Measurements from ENCODE around the gene PROK1. TPM values are rescaled to one million over a fixed set of nuclear protein-coding genes. Genes with fewer than 3 reads are reported as not detected.
"Not testable (repeated sequence)": the region's sequence is repeated elsewhere in the genome, so short reads cannot be mapped to it uniquely, and the experiment has no call there.

The PROK1 gene
- polyA plus RNA-seq, 1 donor (not counting 4 experiments of a cell fraction or from before 2014, with no cell fraction given) = not detected

GRCh38 chr1:110436635-110437034, 14.3 kb upstream of the PROK1 start:
- Histone ChIP-seq H3K79me2 (ENCODE audit: control insufficient read depth, insufficient read depth, low read length) (no peaks in the 10 kb centered on the region), H3K9me3 (ENCODE audit: control insufficient read depth, low read depth, low read length) (no peaks in the 10 kb centered on the region), H4K20me1 (ENCODE audit: control insufficient read depth, extremely low read depth, insufficient read depth, low read length) (no peaks in the 10 kb centered on the region), H3K4me2 (ENCODE audit: control insufficient read depth, extremely low read depth, insufficient read depth, low read depth, low read length) (no peak overlapping the region), H2AFZ (ENCODE audit: control insufficient read depth, low read length) (no peak overlapping the region), H3K27me3 (ENCODE audit: control insufficient read depth, extremely low read depth, insufficient read depth, low read length) (peaks cover 5% of the 10 kb centered on the region), H3K36me3 (ENCODE audit: control insufficient read depth in 2 of 2, extremely low read depth in 1 of 2, insufficient read depth in 2 of 2, low read length in 2 of 2) (no peaks in the 10 kb centered on the region), H3K4me1 (ENCODE audit: control insufficient read depth, extremely low read depth, insufficient read depth, low read length) (no peaks in the 10 kb centered on the region), H3K9me1 (ENCODE audit: control insufficient read depth, extremely low read depth, insufficient read depth, low read length) (no peaks in the 10 kb centered on the region), H3K4me3 (ENCODE audit: control insufficient read depth in 2 of 3, extremely low read depth in 1 of 3, insufficient read depth in 2 of 3, low read depth in 1 of 3, low read length in 3 of 3) (no peak overlapping the region), H3K9ac (ENCODE audit: control insufficient read depth, extremely low read depth, insufficient read depth, low read length) (no peak overlapping the region), H3K27ac (ENCODE audit: control insufficient read depth, insufficient read depth, low read length) (no peak overlapping the region)
- FAIRE-seq (no peak), DNase-seq (ENCODE audit: low read depth, low spot score) (no peak)
- no peak for TF ChIP-seq EZH2 (IDR thresholded peaks at IDR 0.05; ENCODE audit: low read length)
- no peak for TF ChIP-seq CTCF (optimal IDR thresholded peaks at IDR 0.05 in 1 of 3, IDR thresholded peaks at IDR 0.05 in 1 of 3, conservative IDR thresholded peaks at IDR 0.05 in 1 of 3; ENCODE audit: extremely low read depth in 1 of 3, insufficient read depth in 2 of 3, low read length in 3 of 3)
- dilution Hi-C loops (cut with MboI; ENCODE audit: extremely low pct_ligation_motif_present, low sequenced_read_pairs) = no loop called here

DNA sequence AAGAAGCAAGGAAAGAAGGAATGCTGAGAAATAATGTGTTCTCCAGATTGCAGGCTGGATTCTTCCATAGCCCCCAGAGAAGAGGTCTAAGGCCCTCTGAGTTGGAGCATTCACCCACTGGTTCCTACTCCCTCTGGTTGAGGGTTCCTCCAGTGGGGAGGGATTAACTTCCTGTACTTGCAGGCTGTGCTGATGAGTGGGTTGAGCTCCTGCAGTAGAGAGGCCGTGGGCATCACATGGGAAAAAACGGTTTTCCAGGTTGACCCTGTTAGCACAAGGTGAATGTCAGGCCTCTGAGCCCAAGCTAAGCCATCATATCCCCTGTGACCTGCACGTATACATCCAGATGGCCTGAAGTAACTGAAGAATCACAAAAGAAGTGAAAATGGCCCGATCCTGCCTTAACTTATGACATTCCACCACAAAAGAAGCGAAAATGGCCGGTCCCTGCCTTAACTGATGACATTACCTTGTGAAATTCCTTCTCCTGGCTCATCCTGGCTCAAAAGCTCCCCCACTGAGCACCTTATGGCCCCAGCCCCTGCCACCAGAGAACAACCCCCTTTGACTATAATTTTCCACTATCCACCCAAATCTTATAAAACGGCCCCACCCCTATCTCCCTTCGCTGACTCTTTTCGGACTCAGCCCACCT, 13.2 kb upstream of the PROK1 start:
- H3K9me1 ChIP-seq (ENCODE audit: control insufficient read depth, extremely low read depth, insufficient read depth, low read length); H3K4me1 ChIP-seq (ENCODE audit: control insufficient read depth, extremely low read depth, insufficient read depth, low read length); H3K79me2 ChIP-seq (ENCODE audit: control insufficient read depth, insufficient read depth, low read length); H3K9me3 ChIP-seq (ENCODE audit: control insufficient read depth, low read depth, low read length); dilution Hi-C loops (cut with MboI; ENCODE audit: extremely low pct_ligation_motif_present, low sequenced_read_pairs); H3K27ac ChIP-seq (ENCODE audit: control insufficient read depth, insufficient read depth, low read length); H3K27me3 ChIP-seq (ENCODE audit: control insufficient read depth, extremely low read depth, insufficient read depth, low read length); H4K20me1 ChIP-seq (ENCODE audit: control insufficient read depth, extremely low read depth, insufficient read depth, low read length); H2AFZ ChIP-seq (ENCODE audit: control insufficient read depth, low read length); H3K9ac ChIP-seq (ENCODE audit: control insufficient read depth, extremely low read depth, insufficient read depth, low read length); DNase-seq (ENCODE audit: low read depth, low spot score); H3K36me3 ChIP-seq (ENCODE audit: control insufficient read depth in 2 of 2, extremely low read depth in 1 of 2, insufficient read depth in 2 of 2, low read length in 2 of 2); FAIRE-seq; H3K4me2 ChIP-seq (ENCODE audit: control insufficient read depth, extremely low read depth, insufficient read depth, low read depth, low read length); H3K4me3 ChIP-seq (ENCODE audit: control insufficient read depth in 2 of 3, extremely low read depth in 1 of 3, insufficient read depth in 2 of 3, low read depth in 1 of 3, low read length in 3 of 3): not testable (repeated sequence)

GRCh38 chr1:110438893-110439292, 12.1 kb upstream of the PROK1 start:
- no peak for TF ChIP-seq CTCF (optimal IDR thresholded peaks at IDR 0.05 in 1 of 3, IDR thresholded peaks at IDR 0.05 in 1 of 3, conservative IDR thresholded peaks at IDR 0.05 in 1 of 3; ENCODE audit: extremely low read depth in 1 of 3, insufficient read depth in 2 of 3, low read length in 3 of 3)
- no peak for TF ChIP-seq EZH2 (IDR thresholded peaks at IDR 0.05; ENCODE audit: low read length)
- no peaks in the 10 kb centered on the region for H3K9me1 ChIP-seq (ENCODE audit: control insufficient read depth, extremely low read depth, insufficient read depth, low read length)
- FAIRE-seq (no peak), DNase-seq (ENCODE audit: low read depth, low spot score) (no peak)
- H3K79me2 ChIP-seq (ENCODE audit: control insufficient read depth, insufficient read depth, low read length) = no peaks in the 10 kb centered on the region
- H4K20me1 ChIP-seq (ENCODE audit: control insufficient read depth, extremely low read depth, insufficient read depth, low read length) = no peaks in the 10 kb centered on the region
- no peaks in the 10 kb centered on the region for H3K4me1 ChIP-seq (ENCODE audit: control insufficient read depth, extremely low read depth, insufficient read depth, low read length)
- H3K4me2 ChIP-seq (ENCODE audit: control insufficient read depth, extremely low read depth, insufficient read depth, low read depth, low read length) = no peak overlapping the region
- H3K27me3 ChIP-seq (ENCODE audit: control insufficient read depth, extremely low read depth, insufficient read depth, low read length) = peaks cover 5% of the 10 kb centered on the region
- no peak overlapping the region for H2AFZ ChIP-seq (ENCODE audit: control insufficient read depth, low read length)
- no peaks in the 10 kb centered on the region for H3K9me3 ChIP-seq (ENCODE audit: control insufficient read depth, low read depth, low read length)
- dilution Hi-C loops (cut with MboI; ENCODE audit: extremely low pct_ligation_motif_present, low sequenced_read_pairs) = no loop called here
- no peak overlapping the region for H3K4me3 ChIP-seq (ENCODE audit: control insufficient read depth in 2 of 3, extremely low read depth in 1 of 3, insufficient read depth in 2 of 3, low read depth in 1 of 3, low read length in 3 of 3)
- no peak overlapping the region for H3K27ac ChIP-seq (ENCODE audit: control insufficient read depth, insufficient read depth, low read length)
- H3K36me3 ChIP-seq (ENCODE audit: control insufficient read depth in 2 of 2, extremely low read depth in 1 of 2, insufficient read depth in 2 of 2, low read length in 2 of 2) = no peaks in the 10 kb centered on the region
- H3K9ac ChIP-seq (ENCODE audit: control insufficient read depth, extremely low read depth, insufficient read depth, low read length) = no peak overlapping the region

- dilution Hi-C loops (cut with MboI; ENCODE audit: extremely low pct_ligation_motif_present, low sequenced_read_pairs) = not testable (repeated sequence)
These were observed 11.1 kb upstream of the PROK1 start for GRCh38 chr1:110439873-110440272.

More at GRCh38 chr1:110439873-110440272, 11.1 kb upstream of the PROK1 start:
- DNase-seq (ENCODE audit: low read depth, low spot score); H3K9me1 ChIP-seq (ENCODE audit: control insufficient read depth, extremely low read depth, insufficient read depth, low read length); H3K27ac ChIP-seq (ENCODE audit: control insufficient read depth, insufficient read depth, low read length); H3K4me1 ChIP-seq (ENCODE audit: control insufficient read depth, extremely low read depth, insufficient read depth, low read length); H3K79me2 ChIP-seq (ENCODE audit: control insufficient read depth, insufficient read depth, low read length); H3K36me3 ChIP-seq (ENCODE audit: control insufficient read depth in 2 of 2, extremely low read depth in 1 of 2, insufficient read depth in 2 of 2, low read length in 2 of 2); H3K9ac ChIP-seq (ENCODE audit: control insufficient read depth, extremely low read depth, insufficient read depth, low read length); H2AFZ ChIP-seq (ENCODE audit: control insufficient read depth, low read length); FAIRE-seq; H3K27me3 ChIP-seq (ENCODE audit: control insufficient read depth, extremely low read depth, insufficient read depth, low read length); H3K4me3 ChIP-seq (ENCODE audit: control insufficient read depth in 2 of 3, extremely low read depth in 1 of 3, insufficient read depth in 2 of 3, low read depth in 1 of 3, low read length in 3 of 3); H4K20me1 ChIP-seq (ENCODE audit: control insufficient read depth, extremely low read depth, insufficient read depth, low read length); H3K9me3 ChIP-seq (ENCODE audit: control insufficient read depth, low read depth, low read length); H3K4me2 ChIP-seq (ENCODE audit: control insufficient read depth, extremely low read depth, insufficient read depth, low read depth, low read length): not testable (repeated sequence)

Measured in keratinocyte (primary cell).